GM19239 (cell line): ENCODE measurements around the gene RWDD3.

Experiments
- DNase-seq: peaks from one replicate; pipeline ENCODE4 v3.0.0; 2011; ENCODE audit warnings: low spot score; ENCODE audit not compliant: insufficient read length
- FAIRE-seq: peaks from 2 replicates; lab custom pipeline; 2011; peaks lifted over from hg19 to GRCh38; lab: Jason Lieb, UNC

RWDD3 gene

GRCh38 chr1:95278173-95279006, 44.4 kb downstream of the RWDD3 start:
- FAIRE-seq (no peak), DNase-seq (no peak)

GRCh38 chr1:95281781-95282517, 47.9 kb downstream of the RWDD3 start:
- DNase-seq = no peak
- FAIRE-seq = no peak

GRCh38 chr1:95282518-95282895, 48.5 kb downstream of the RWDD3 start:
- FAIRE-seq (no peak), DNase-seq (no peak)

GRCh38 chr1:95284420-95284819, 50.4 kb downstream of the RWDD3 start:
- DNase-seq (no peak), FAIRE-seq (no peak)

GRCh38 chr1:95286479-95286878, 52.5 kb downstream of the RWDD3 start:
- no peak for DNase-seq

GRCh38 chr1:95287081-95287480, 53.1 kb downstream of the RWDD3 start:
- DNase-seq (no peak), FAIRE-seq (no peak)

More at GRCh38 chr1:95286479-95286878, 52.5 kb downstream of the RWDD3 start:
- FAIRE-seq = no peak

GRCh38 chr1:95287825-95288224, 53.8 kb downstream of the RWDD3 start:
- DNase-seq = no peak
- no peak for FAIRE-seq
